Sigmoid colon (tissue), 7 donors: Measurements from ENCODE around the gene ELP2. TPM values are rescaled to one million over a fixed set of nuclear protein-coding genes. Genes with fewer than 3 reads are reported as not detected.
"Not testable (repeated sequence)": the region's sequence is repeated elsewhere in the genome, so short reads cannot be mapped to it uniquely, and the experiment has no call there.

Experiments
- DNase-seq: peaks from one replicate; pipeline ENCODE4 v3.0.0-alpha.2; 2019
- H3K27ac ChIP-seq, 4 donors: fragments of 200-600 bp; sonication (generic); one replicate each; pipeline ENCODE4 v1.5.1; 2016 to 2019; ENCODE audit warnings: mild to moderate bottlenecking in 1 of 4
- H3K27me3 ChIP-seq, 3 donors: fragments of 200-600 bp; sonication (generic); one replicate each; pipeline ENCODE4 v1.5.1; 2019; ENCODE audit warnings: mild to moderate bottlenecking in 1 of 3
- H3K36me3 ChIP-seq, 4 donors: fragments of 200-600 bp; sonication (generic); one replicate each; pipeline ENCODE4 v1.5.1; 2016 to 2019
- H3K4me1 ChIP-seq, 4 donors: fragments of 200-600 bp; sonication (generic); one replicate each; pipeline ENCODE4 v1.5.1; 2017 to 2019
- H3K4me3 ChIP-seq, 4 donors: fragments of 200-600 bp; sonication (generic); one replicate each; pipeline ENCODE4 v1.5.1; 2017 to 2019; ENCODE audit warnings: mild to moderate bottlenecking in 2 of 4, moderate library complexity in 1 of 4
- H3K9me3 ChIP-seq, 4 donors: fragments of 200-600 bp in 3 of 4; sonication (generic) in 3 of 4; one replicate each; pipeline versions ENCODE4 v1.5.1 to v1.6.1; 2013 to 2019
- CTCF ChIP-seq, 4 experiments: fragments of 450-650 bp in 3 of 4; fragments of 200-600 bp in 1 of 4; IDR thresholded peaks; one replicate each; pipeline ENCODE4 v1.5.1; 2016 to 2019; ENCODE audit warnings: antibody characterized with exemption in 4 of 4, mild to moderate bottlenecking in 3 of 4, moderate library complexity in 2 of 4
- EP300 ChIP-seq, 4 donors: sonication (generic); formaldehyde crosslinking; IDR thresholded peaks; one replicate each; pipeline ENCODE4 v1.6.1; 2017; ENCODE audit warnings: antibody characterized with exemption in 4 of 4
- POLR2A ChIP-seq, 2 donors: fragments of 450-650 bp; IDR thresholded peaks; one replicate each; pipeline ENCODE4 v1.6.1; 2016; ENCODE audit warnings: antibody characterized with exemption in 2 of 2, mild to moderate bottlenecking in 2 of 2, moderate library complexity in 2 of 2
- POLR2AphosphoS5 ChIP-seq, 4 donors: sonication (generic); formaldehyde crosslinking; IDR thresholded peaks; one replicate each; pipeline ENCODE4 v1.6.1; 2017; ENCODE audit warnings: antibody characterized with exemption in 4 of 4
- WGBS, 2 donors: extraction: QIAGEN DNeasy Blood & Tissue Kit; methylation state at CpG; one replicate each; pipeline ENCODE4 v1.1.7; 2013; 5-methylcytosine and 5-hydroxymethylcytosine counted together
- intact Hi-C: fragments of 100-400 bp; cut with DNase I; formaldehyde crosslinking; loops from one replicate; pipeline ENCODE4 v1.15.1; 2023
- polyA plus RNA-seq, 3 donors: library from polyadenylated mRNA; stranded (reverse); fragments of 200-250 nt; gene quantifications; one replicate each; pipeline ENCODE4 v1.2.3, GENCODE V29; 2013
- total RNA-seq, 4 donors: library from RNA; depleted of rRNA; stranded (reverse); fragments of >200 nt; gene quantifications; one replicate each; pipeline ENCODE4 v1.1.0, GENCODE V29; 2016
- donor health status: healthy with polysubstance abuse.
- donor health status: Bipolar disorder and iron deficiency.
- donor health status: healthy.

ELP2 gene
- total and polyA plus RNA-seq, 7 donors, result 14.3 to 77.2 (median 51.7) TPM

GRCh38 chr18:36201765-36202164, 72.1 kb downstream of the ELP2 start:
- no peak for DNase-seq
- H3K9me3 ChIP-seq, result no peaks in the 10 kb centered on the region

GRCh38 chr18:36203360-36203895, 73.7 kb downstream of the ELP2 start:
- no peak overlapping the region for H3K27ac ChIP-seq
- no peak for DNase-seq
- no peaks in the 10 kb centered on the region for H3K4me1 ChIP-seq
- TF ChIP-seq POLR2AphosphoS5 (IDR thresholded peaks at IDR 0.05) (no peak), CTCF (IDR thresholded peaks at IDR 0.05) (no peak), POLR2A (IDR thresholded peaks at IDR 0.05) (no peak), EP300 (IDR thresholded peaks at IDR 0.05) (no peak)
- H3K27me3 ChIP-seq, result no peaks in the 10 kb centered on the region
- no peaks in the 10 kb centered on the region for H3K36me3 ChIP-seq
- intact Hi-C loops, result no loop called here
- no peaks in the 10 kb centered on the region for H3K9me3 ChIP-seq
- no peak overlapping the region for H3K4me3 ChIP-seq
- WGBS, 2 donors, result 83 to 84% methylated on average over 7 of the region's 7 CpGs

More at GRCh38 chr18:36201765-36202164, 72.1 kb downstream of the ELP2 start:
- intact Hi-C loops, result no loop called here
- Histone ChIP-seq H3K36me3 (no peaks in the 10 kb centered on the region), H3K27me3 (no peaks in the 10 kb centered on the region), H3K4me1 (no peaks in the 10 kb centered on the region), H3K27ac (no peak overlapping the region), H3K4me3 (no peak overlapping the region)
- WGBS, 2 donors, result 92 to 95% methylated on average over 2 of the region's 2 CpGs
- TF ChIP-seq EP300 (IDR thresholded peaks at IDR 0.05) (no peak), POLR2A (IDR thresholded peaks at IDR 0.05) (no peak), POLR2AphosphoS5 (IDR thresholded peaks at IDR 0.05) (no peak), CTCF (IDR thresholded peaks at IDR 0.05) (no peak)

GRCh38 chr18:36205166-36205565, 75.5 kb downstream of the ELP2 start:
- Histone ChIP-seq H3K27me3 (no peaks in the 10 kb centered on the region), H3K36me3 (no peaks in the 10 kb centered on the region), H3K9me3 (no peaks in the 10 kb centered on the region), H3K4me1 (no peaks in the 10 kb centered on the region), H3K27ac (no peak overlapping the region), H3K4me3 (no peak overlapping the region)
- no peak for DNase-seq
- intact Hi-C loops, result no loop called here
- no peak for TF ChIP-seq CTCF (IDR thresholded peaks at IDR 0.05)
- TF ChIP-seq POLR2A (IDR thresholded peaks at IDR 0.05), result no peak
- TF ChIP-seq EP300 (IDR thresholded peaks at IDR 0.05), result no peak
- TF ChIP-seq POLR2AphosphoS5 (IDR thresholded peaks at IDR 0.05), result no peak
- 84 to 88% methylated on average over 4 of the region's 4 CpGs for WGBS, 2 donors

- H3K4me1 ChIP-seq, result no peaks in the 10 kb centered on the region
- no peak overlapping the region for H3K4me3 ChIP-seq
- H3K36me3 ChIP-seq, result no peaks in the 10 kb centered on the region
- no peak for TF ChIP-seq CTCF (IDR thresholded peaks at IDR 0.05)
- no peak for TF ChIP-seq POLR2AphosphoS5 (IDR thresholded peaks at IDR 0.05)
- TF ChIP-seq EP300 (IDR thresholded peaks at IDR 0.05), result no peak
- TF ChIP-seq POLR2A (IDR thresholded peaks at IDR 0.05), result no peak
- no peak for DNase-seq
- intact Hi-C loops, result no loop called here
- H3K27me3 ChIP-seq, result no peaks in the 10 kb centered on the region
- no peak overlapping the region for H3K27ac ChIP-seq
- 92 to 95% methylated on average over 1 of the region's 1 CpG for WGBS, 2 donors
- H3K9me3 ChIP-seq, result no peaks in the 10 kb centered on the region
Measured at GRCh38 chr18:36207303-36207702, 77.6 kb downstream of the ELP2 start.

GRCh38 chr18:36207969-36208368, 78.3 kb downstream of the ELP2 start:
- intact Hi-C loops, H3K4me1 ChIP-seq, H3K27ac ChIP-seq, DNase-seq, H3K36me3 ChIP-seq, H3K4me3 ChIP-seq, H3K27me3 ChIP-seq, H3K9me3 ChIP-seq: not testable (repeated sequence)
- WGBS, 2 donors, result 97 to 98% methylated on average over 2 of the region's 2 CpGs
